B cell (primary cell): ENCODE data around the gene HSPA1A. TPM values are rescaled to one million over a fixed set of nuclear protein-coding genes. Genes with fewer than 3 reads are reported as not detected.

Source experiments
- ATAC-seq: fragments of 200-7000 bp; cut with Tn5 transposase; one replicate; pipeline ENCODE4 v1.10.0; 2021; ENCODE audit warnings: low read depth, mild to moderate bottlenecking, moderate number of reproducible peaks, moderate library complexity
- CTCF ChIA-PET: fragments of 350-600 bp; sonication (Branson Sonifier 250); formaldehyde crosslinking; loops from one replicate; lab custom pipeline; 2021; ENCODE audit warnings: antibody characterized with exemption, inconsistent platforms; lab: Charles Lee
- POLR2A ChIA-PET: fragments of 350-600 bp; sonication (Branson Sonifier 250); formaldehyde crosslinking; loops from one replicate; lab custom pipeline; 2021; ENCODE audit warnings: antibody characterized with exemption; lab: Charles Lee
- DNase-seq: peaks from one replicate; pipeline ENCODE4 v3.0.0; 2013
- H2AFZ ChIP-seq: 2 replicates; pipeline ENCODE4 v1.6.1; 2012; ENCODE audit warnings: mild to moderate bottlenecking, low read depth, low read length; ENCODE audit not compliant: insufficient read depth, poor library complexity, severe bottlenecking
- H3K27ac ChIP-seq, 2 donors: 1 replicate in 1 of 2; 2 replicates in 1 of 2; pipeline ENCODE4 v1.5.1; 2012 to 2013; ENCODE audit warnings: low read length in 2 of 2, mild to moderate bottlenecking in 2 of 2, moderate library complexity in 1 of 2
- H3K27me3 ChIP-seq, 4 experiments: fragments of 200-600 bp in 1 of 4; sonication (generic) in 1 of 4; replicated peaks in 1 of 4; 1 replicate in 2 of 4; 2 replicates in 2 of 4; pipeline versions ENCODE4 v1.6.1 to v1.7.0; 2013 to 2016; ENCODE audit warnings: low read length in 3 of 4, mild to moderate bottlenecking in 2 of 4, mixed read lengths in 1 of 4, moderate library complexity in 1 of 4; ENCODE audit not compliant: insufficient read depth in 4 of 4, control insufficient read depth in 3 of 4; ENCODE audit errors: control extremely low read depth in 1 of 4
- H3K36me3 ChIP-seq, 2 experiments: replicated peaks in 1 of 2; 1 replicate in 1 of 2; 2 replicates in 1 of 2; pipeline versions ENCODE4 v1.6.1 to v1.7.1; 2013; ENCODE audit warnings: low read length in 1 of 2; ENCODE audit not compliant: insufficient read depth in 2 of 2, control insufficient read depth in 1 of 2; ENCODE audit errors: control extremely low read depth in 1 of 2, extremely low read depth in 1 of 2
- H3K4me1 ChIP-seq, 2 donors: fragments of 200-600 bp in 1 of 2; sonication (generic) in 1 of 2; 1 replicate in 1 of 2; 2 replicates in 1 of 2; pipeline versions ENCODE4 v1.5.1 to v1.6.1; 2013 to 2017; ENCODE audit warnings: low read length in 2 of 2; ENCODE audit not compliant: control insufficient read depth in 2 of 2, insufficient read depth in 2 of 2
- H3K4me2 ChIP-seq: replicated peaks from 2 replicates; pipeline ENCODE3; 2012; ENCODE audit warnings: mild to moderate bottlenecking, low read depth, low read length; ENCODE audit not compliant: poor library complexity, severe bottlenecking
- H3K4me3 ChIP-seq, 5 experiments: fragments of 200-600 bp in 1 of 5; sonication (generic) in 1 of 5; 1 replicate in 3 of 5; 2 replicates in 2 of 5; pipeline versions ENCODE4 v1.5.1 to v1.7.0; 2011 to 2016; ENCODE audit warnings: low read length in 4 of 5, mild to moderate bottlenecking in 4 of 5, low read depth in 2 of 5, control low read depth in 1 of 5, moderate library complexity in 1 of 5; ENCODE audit not compliant: insufficient read depth in 1 of 5; ENCODE audit errors: control extremely low read depth in 1 of 5, extremely low read depth in 1 of 5
- H3K79me2 ChIP-seq: fragments of 200-600 bp; sonication (generic); one replicate; pipeline ENCODE4 v1.6.0; 2016; ENCODE audit warnings: low read length; ENCODE audit not compliant: control insufficient read depth, insufficient read depth
- H3K9ac ChIP-seq: fragments of 200-600 bp; sonication (generic); 2 replicates; pipeline ENCODE4 v1.6.1; 2017; ENCODE audit warnings: mild to moderate bottlenecking, low read length, moderate library complexity
- H3K9me3 ChIP-seq, 3 donors: one replicate each; pipeline versions ENCODE4 v1.6.1 to v1.7.1; 2013; ENCODE audit warnings: low read length in 2 of 3; ENCODE audit not compliant: control insufficient read depth in 2 of 3, insufficient read depth in 1 of 3; ENCODE audit errors: control extremely low read depth in 1 of 3
- H4K20me1 ChIP-seq: 2 replicates; pipeline ENCODE4 v1.6.0; 2012; ENCODE audit warnings: mild to moderate bottlenecking, low read length; ENCODE audit not compliant: insufficient read depth, control insufficient read depth, poor library complexity, severe bottlenecking
- H3K27ac Mint-ChIP-seq: one replicate; pipeline ENCODE4 v1.8.0; 2021; ENCODE audit warnings: mixed read lengths
- H3K27me3 Mint-ChIP-seq: one replicate; pipeline ENCODE4 v1.8.0; 2021; ENCODE audit warnings: mixed read lengths
- H3K4me1 Mint-ChIP-seq: one replicate; pipeline ENCODE4 v1.8.0; 2021; ENCODE audit warnings: mixed read lengths
- H3K4me3 Mint-ChIP-seq: one replicate; pipeline ENCODE4 v1.8.0; 2021; ENCODE audit warnings: mixed read lengths
- H3K9me3 Mint-ChIP-seq: one replicate; pipeline ENCODE4 v1.8.0; 2022; ENCODE audit warnings: mixed read lengths; ENCODE audit not compliant: insufficient read depth
- CTCF ChIP-seq: fragments of 200-600 bp; IDR thresholded peaks from one replicate; pipeline ENCODE4 v1.8.0; 2022; ENCODE audit warnings: antibody characterized with exemption, mild to moderate bottlenecking
- EZH2 ChIP-seq: IDR thresholded peaks from 2 replicates; pipeline ENCODE4 v1.6.1; 2012; ENCODE audit warnings: borderline replicate concordance, low read depth, mild to moderate bottlenecking, moderate library complexity, low read length; ENCODE audit not compliant: insufficient read depth, poor library complexity, severe bottlenecking
- WGBS: methylation state at CpG from one replicate; pipeline ENCODE4 v1.1.5; 2013; ENCODE audit warnings: missing lambda C conversion rate; ENCODE audit not compliant: insufficient coverage; 5-methylcytosine and 5-hydroxymethylcytosine counted together
- intact Hi-C: fragments of 100-400 bp; cut with micrococcal nuclease; formaldehyde crosslinking; loops from one replicate; pipeline ENCODE4 v1.10.0; 2022
- polyA plus RNA-seq: library from polyadenylated mRNA; depleted of rRNA; stranded (reverse); fragments of >200 nt; gene quantifications from 2 replicates; pipeline ENCODE4 v1.2.3, GENCODE V29; 2012
- total RNA-seq, 2 donors: library from RNA; stranded (reverse); fragments of 120-200 nt in 1 of 2; gene quantifications; 1 replicate in 1 of 2; 2 replicates in 1 of 2; pipeline versions ENCODE4 v1.2.3 to v1.2.4, GENCODE V29; 2013 to 2022

The HSPA1A gene
- total and polyA plus RNA-seq, 2 donors (not counting 1 experiment from before 2014, with no cell fraction given), result 61.2 to 129 TPM

GRCh38 chr6:31775633-31776484, 39.5 kb upstream of the HSPA1A start:
- POLR2A ChIA-PET, result interaction anchor here (1.0 kb wide), 1 partner anchor 14 kb away, joined by 3 read pairs; no protein-coding TSS in a partner anchor
- Mint-ChIP-seq H3K27me3 (no peaks in the 10 kb centered on the region), H3K4me1 (peaks cover 26% of the 10 kb centered on the region), H3K4me3 (peak overlapping the region; percentile 60), H3K9me3 (no peaks in the 10 kb centered on the region), H3K27ac (peak overlapping the region; percentile 90)
- Histone ChIP-seq H2AFZ (no peak overlapping the region), H3K9me3 (no peaks in the 10 kb centered on the region), H3K27me3 (no peaks in the 10 kb centered on the region), H3K4me1 (peaks cover 15 to 30% of the 10 kb centered on the region in 2 donors), H3K4me3 (no peak overlapping the region), H3K4me2 (no peak overlapping the region), H3K36me3 (peaks cover 0 to 29% of the 10 kb centered on the region in 2 experiments), H4K20me1 (no peaks in the 10 kb centered on the region), H3K27ac (peak overlapping the region; percentile 66 to 67), H3K9ac (no peak overlapping the region), H3K79me2 (no peaks in the 10 kb centered on the region)
- CTCF ChIA-PET, result interaction anchor here (1.0 to 1.6 kb wide), 5 partner anchors 11 to 39 kb away, joined by 3 to 4 read pairs (median 3); partner anchors contain the start of gene VARS1
- ATAC-seq (no peak), DNase-seq (no peak)
- intact Hi-C loops, result loop anchor here (2.0 kb wide), 2 partner anchors 19 to 37 kb away; partner anchors contain the start of gene VARS1
- no peak for TF ChIP-seq CTCF
- TF ChIP-seq EZH2, result no peak
- WGBS, result 96% methylated on average over 31 of the region's 32 CpGs
